Measurements from ENCODE around the gene ZFP91.

GRCh38 chr11:58576887-58577471 is 1.9 kb upstream of the ZFP91 start:
- TF ChIP-seq CTCF (conservative IDR thresholded peaks at IDR 0.05; ENCODE audit: low read depth, low read length): peak; percentile 52
- TF ChIP-seq EZH2 (IDR thresholded peaks at IDR 0.05; ENCODE audit: borderline replicate concordance, low read depth, low read length, poor library complexity, severe bottlenecking): no peak
